Activated CD4-positive, alpha-beta T cell treated with anti-CD3 and anti-CD28 coated beads for 36 hours (primary cell): Measurements from ENCODE around the gene SYNGR1. TPM values are rescaled to one million over a fixed set of nuclear protein-coding genes. Genes with fewer than 3 reads are reported as not detected.

Source experiments
- ATAC-seq: fragments of 200-7000 bp; cut with Tn5 transposase; one replicate; pipeline ENCODE4 v1.10.0; 2021; ENCODE audit warnings: mild to moderate bottlenecking, moderate library complexity
- CTCF ChIA-PET: fragments of 350-600 bp; sonication (Branson Sonifier 250); formaldehyde crosslinking; loops from one replicate; lab custom pipeline; 2021; ENCODE audit warnings: antibody characterized with exemption; lab: Charles Lee
- POLR2A ChIA-PET: fragments of 350-600 bp; sonication (Branson Sonifier 250); formaldehyde crosslinking; loops from one replicate; lab custom pipeline; 2021; ENCODE audit warnings: antibody characterized with exemption, inconsistent platforms; lab: Charles Lee
- DNase-seq: peaks from one replicate; pipeline ENCODE4 v3.0.0-alpha.2; 2020
- H3K27ac Mint-ChIP-seq: one replicate; pipeline ENCODE4 v1.8.0; 2021; ENCODE audit warnings: mixed read lengths
- H3K27me3 Mint-ChIP-seq: one replicate; pipeline ENCODE4 v1.8.0; 2021; ENCODE audit warnings: mixed read lengths
- H3K36me3 Mint-ChIP-seq: one replicate; pipeline ENCODE4 v1.8.0; 2021; ENCODE audit warnings: low read depth, mixed read lengths
- H3K4me1 Mint-ChIP-seq: one replicate; pipeline ENCODE4 v1.8.0; 2021; ENCODE audit warnings: mixed read lengths
- H3K4me3 Mint-ChIP-seq: one replicate; pipeline ENCODE4 v1.8.0; 2021; ENCODE audit warnings: mild to moderate bottlenecking, moderate library complexity, mixed read lengths
- H3K9me3 Mint-ChIP-seq: one replicate; pipeline ENCODE4 v1.8.0; 2021; ENCODE audit warnings: low read depth, mixed read lengths
- intact Hi-C, 2 experiments: fragments of 100-400 bp; cut with DNase I in 1 of 2; cut with micrococcal nuclease in 1 of 2; formaldehyde crosslinking; loops; one replicate each; pipeline versions ENCODE4 v1.14.2 to v1.15.1; 2022 to 2024; cut with DNase I, micrococcal nuclease
- total RNA-seq, 2 experiments: library from RNA; stranded (reverse); gene quantifications; one replicate each; pipeline ENCODE4 v1.2.3, GENCODE V29; 2021

SYNGR1 gene
- total RNA-seq, 2 experiments from 2014 or later, result 0.58 to 0.89 TPM

DNA sequence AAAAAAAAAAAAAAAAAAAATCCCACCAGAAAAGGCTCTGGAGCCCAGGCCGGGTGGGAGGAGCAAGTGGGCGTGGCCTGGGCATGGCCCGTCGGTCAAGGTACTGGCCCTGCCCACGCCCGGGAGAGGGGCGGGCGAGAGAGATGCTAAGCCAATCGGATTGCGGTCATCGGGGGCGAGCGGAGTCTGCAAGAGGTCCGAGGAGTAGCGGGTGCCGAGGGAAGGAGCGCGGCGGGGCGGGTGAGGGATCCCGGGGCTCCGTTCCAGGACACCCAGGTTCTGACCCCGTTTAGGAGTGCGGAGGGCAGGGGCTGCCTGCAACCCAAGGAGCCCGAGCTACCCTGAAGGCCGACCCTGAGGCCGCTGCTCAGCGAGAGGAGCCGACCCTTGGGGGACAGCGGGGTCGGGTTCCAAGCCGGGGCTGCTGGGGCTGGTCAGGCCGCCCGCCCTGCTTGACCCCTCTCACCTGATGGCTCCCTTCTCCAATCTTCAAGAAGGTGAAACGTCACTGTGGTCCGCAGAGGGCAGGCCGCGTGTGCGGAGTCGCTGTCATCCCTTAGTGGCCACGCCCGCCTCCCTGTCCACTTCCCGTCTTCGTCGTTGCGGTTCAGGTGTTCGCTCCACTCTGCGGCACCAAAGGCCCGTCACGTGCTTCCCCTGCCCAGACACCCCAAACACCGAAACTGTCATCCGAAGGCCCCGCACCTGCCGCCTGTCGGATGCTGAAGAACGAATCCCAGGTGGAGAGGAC is 38.6 kb downstream of the SYNGR1 start:
- intact Hi-C loops, result loop anchor here in 1 of 2 experiments (1.0 kb wide), 2 partner anchors 11 to 69 kb away; partner anchors contain the start of genes RPL3 and TAB1
- ATAC-seq, result peak; percentile 95
- no peaks in the 10 kb centered on the region for H3K36me3 Mint-ChIP-seq
- ChIA-PET POLR2A (interaction anchor here (1.0 kb wide), 1 partner anchor 11 kb away, joined by 6 read pairs; the partner anchor contains the start of gene TAB1), CTCF (interaction anchor here (1.8 kb wide), 1 partner anchor 11 kb away, joined by 10 read pairs; the partner anchor contains the start of gene TAB1)
- peak overlapping the region; percentile 85 for H3K27ac Mint-ChIP-seq
- peaks cover 14% of the 10 kb centered on the region for H3K4me1 Mint-ChIP-seq
- peak overlapping the region; percentile 78 for H3K4me3 Mint-ChIP-seq
- H3K9me3 Mint-ChIP-seq, result no peaks in the 10 kb centered on the region
- peak; percentile 89 for DNase-seq
- H3K27me3 Mint-ChIP-seq, result no peaks in the 10 kb centered on the region

DNA sequence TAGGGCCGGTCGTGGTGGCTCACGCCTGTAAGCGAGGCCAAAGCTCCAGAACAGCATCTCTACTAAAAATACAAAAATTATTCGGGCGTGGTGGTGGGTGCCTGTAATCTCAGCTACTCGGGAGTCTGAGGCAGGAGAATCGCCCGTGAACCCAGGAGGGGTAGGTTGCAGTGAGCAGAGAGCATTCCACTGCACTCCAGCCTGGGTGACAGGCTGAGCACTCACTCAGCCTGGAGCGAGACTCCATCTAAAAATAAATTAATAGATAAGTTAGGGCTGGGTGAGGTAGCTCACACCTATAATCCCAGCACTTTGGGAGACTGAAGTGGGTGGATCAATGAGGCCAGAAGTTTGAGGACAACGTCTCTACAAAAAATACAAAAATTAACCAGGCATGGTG is 39.6 kb downstream of the SYNGR1 start:
- Mint-ChIP-seq H3K4me1 (peaks cover 14% of the 10 kb centered on the region), H3K27ac (peak overlapping the region; percentile 13), H3K27me3 (no peaks in the 10 kb centered on the region), H3K4me3 (peak overlapping the region; percentile 32), H3K9me3 (no peaks in the 10 kb centered on the region), H3K36me3 (no peaks in the 10 kb centered on the region)
- no peak for ATAC-seq
- ChIA-PET CTCF (interaction anchor here (1.8 kb wide), 1 partner anchor 10 kb away, joined by 10 read pairs; the partner anchor contains the start of gene TAB1), POLR2A (interaction anchor here (1.0 kb wide), 1 partner anchor 10 kb away, joined by 6 read pairs; the partner anchor contains the start of gene TAB1)
- intact Hi-C loops, result no loop called here
- DNase-seq, result no peak

- no peaks in the 10 kb centered on the region for H3K9me3 Mint-ChIP-seq
- no peaks in the 10 kb centered on the region for H3K27me3 Mint-ChIP-seq
- peaks cover 8% of the 10 kb centered on the region for H3K4me1 Mint-ChIP-seq
- ATAC-seq (no peak), DNase-seq (no peak)
- H3K4me3 Mint-ChIP-seq, result no peak overlapping the region
- CTCF ChIA-PET, result interaction anchor here (0.8 to 1.5 kb wide), 3 partner anchors 12 to 222 kb away, joined by 3 to 6 read pairs (median 3); no protein-coding TSS in a partner anchor
- POLR2A ChIA-PET, result interaction anchor here (0.6 kb wide), 1 partner anchor 86 kb away, joined by 4 read pairs; no protein-coding TSS in a partner anchor
- no peak overlapping the region for H3K27ac Mint-ChIP-seq
- no peaks in the 10 kb centered on the region for H3K36me3 Mint-ChIP-seq
- intact Hi-C loops, result no loop called here
Measured at GRCh38 chr22:39392341-39392948, 42.7 kb downstream of the SYNGR1 start.

GRCh38 chr22:39395936-39396796 is 46.4 kb downstream of the SYNGR1 start:
- POLR2A ChIA-PET, result interaction anchor here (0.6 kb wide), 1 partner anchor 120 kb away, joined by 6 read pairs; no protein-coding TSS in a partner anchor
- DNase-seq (no peak), ATAC-seq (no peak)
- Mint-ChIP-seq H3K36me3 (no peaks in the 10 kb centered on the region), H3K27ac (no peak overlapping the region), H3K27me3 (no peaks in the 10 kb centered on the region), H3K4me1 (peaks cover 9% of the 10 kb centered on the region), H3K9me3 (no peaks in the 10 kb centered on the region), H3K4me3 (no peak overlapping the region)
- intact Hi-C loops, result no loop called here
- CTCF ChIA-PET, result no interaction called here

GRCh38 chr22:39396797-39397195 is 47.0 kb downstream of the SYNGR1 start:
- Mint-ChIP-seq H3K9me3 (no peaks in the 10 kb centered on the region), H3K27ac (no peak overlapping the region), H3K4me3 (no peak overlapping the region), H3K27me3 (no peaks in the 10 kb centered on the region), H3K4me1 (peaks cover 14% of the 10 kb centered on the region), H3K36me3 (peaks cover 3% of the 10 kb centered on the region)
- CTCF ChIA-PET, result interaction anchor here (1.6 kb wide), 1 partner anchor 93 kb away, joined by 3 read pairs; no protein-coding TSS in a partner anchor
- no peak for ATAC-seq
- DNase-seq, result no peak
- intact Hi-C loops, result no loop called here
- POLR2A ChIA-PET, result interaction anchor here (0.6 kb wide), 1 partner anchor 78 kb away, joined by 3 read pairs; no protein-coding TSS in a partner anchor

- H3K36me3 Mint-ChIP-seq, result peaks cover 26% of the 10 kb centered on the region
- no peak overlapping the region for H3K27ac Mint-ChIP-seq
- peak overlapping the region; percentile 86 for H3K4me3 Mint-ChIP-seq
- no peaks in the 10 kb centered on the region for H3K27me3 Mint-ChIP-seq
- ATAC-seq (no peak), DNase-seq (no peak)
- intact Hi-C loops, result loop anchor here in 1 of 2 experiments (5.0 to 10.0 kb wide), 2 partner anchors 36 to 114 kb away; no protein-coding TSS in a partner anchor
- CTCF ChIA-PET, result interaction anchor here (0.7 to 0.9 kb wide), 3 partner anchors 9 to 175 kb away, joined by 3 read pairs; no protein-coding TSS in a partner anchor
- H3K9me3 Mint-ChIP-seq, result no peaks in the 10 kb centered on the region
- POLR2A ChIA-PET, result no interaction called here
- H3K4me1 Mint-ChIP-seq, result peaks cover 45% of the 10 kb centered on the region
Measured at GRCh38 chr22:39401301-39401631, 51.5 kb downstream of the SYNGR1 start.

- DNase-seq, result peak; percentile 74
- CTCF ChIA-PET, result interaction anchor here (0.6 to 1.2 kb wide), 3 partner anchors 13 to 709 kb away, joined by 3 to 4 read pairs (median 3); no protein-coding TSS in a partner anchor
- H3K36me3 Mint-ChIP-seq, result peaks cover 30% of the 10 kb centered on the region
- ATAC-seq, result peak; percentile 81
- POLR2A ChIA-PET, result interaction anchor here (0.5 to 0.9 kb wide), 2 partner anchors 14 to 1542 kb away, joined by 3 read pairs; no protein-coding TSS in a partner anchor
- intact Hi-C loops, result loop anchor here in 1 of 2 experiments (10.0 kb wide), 1 partner anchor 109 kb away; no protein-coding TSS in a partner anchor
- H3K4me1 Mint-ChIP-seq, result peaks cover 71% of the 10 kb centered on the region
- no peak overlapping the region for H3K27ac Mint-ChIP-seq
- H3K9me3 Mint-ChIP-seq, result no peaks in the 10 kb centered on the region
- peak overlapping the region; percentile 13 for H3K4me3 Mint-ChIP-seq
- H3K27me3 Mint-ChIP-seq, result no peaks in the 10 kb centered on the region
Measured at GRCh38 chr22:39405346-39406085, 55.7 kb downstream of the SYNGR1 start.

- Mint-ChIP-seq H3K4me3 (no peak overlapping the region), H3K36me3 (peaks cover 24% of the 10 kb centered on the region), H3K9me3 (no peaks in the 10 kb centered on the region), H3K27ac (no peak overlapping the region), H3K27me3 (no peaks in the 10 kb centered on the region), H3K4me1 (peaks cover 73% of the 10 kb centered on the region)
- DNase-seq, result no peak
- intact Hi-C loops, result loop anchor here in 1 of 2 experiments (10.0 kb wide), 1 partner anchor 107 kb away; no protein-coding TSS in a partner anchor
- ChIA-PET POLR2A (interaction anchor here (0.6 to 0.7 kb wide), 2 partner anchors 9 to 272 kb away, joined by 4 to 8 read pairs; no protein-coding TSS in a partner anchor), CTCF (interaction anchor here (0.6 to 1.0 kb wide), 2 partner anchors 9 to 121 kb away, joined by 4 to 5 read pairs; partner anchors contain the start of gene TAB1)
- ATAC-seq, result no peak
Measured at GRCh38 chr22:39408173-39408572, 58.4 kb downstream of the SYNGR1 start.

DNA sequence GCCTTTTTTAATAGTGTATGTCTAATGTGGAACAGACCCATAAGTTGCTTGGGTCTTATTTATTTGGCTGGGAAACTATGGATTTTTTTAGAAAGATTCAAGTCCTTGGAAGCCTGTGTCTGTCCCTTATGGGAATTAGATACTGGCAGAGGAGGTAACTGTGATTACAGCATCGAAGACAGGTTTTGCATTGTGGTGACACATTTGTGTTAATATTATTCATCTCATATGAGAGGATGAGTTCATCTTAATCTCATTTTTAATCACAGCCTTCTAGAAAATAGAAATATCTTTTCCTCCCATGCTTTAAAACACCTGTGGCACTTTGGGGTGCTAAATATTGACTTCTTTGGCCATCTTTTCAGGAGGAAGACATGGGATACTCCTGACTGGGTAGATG is 59.0 kb downstream of the SYNGR1 start:
- H3K27me3 Mint-ChIP-seq, result no peaks in the 10 kb centered on the region
- peaks cover 20% of the 10 kb centered on the region for H3K36me3 Mint-ChIP-seq
- ChIA-PET CTCF (interaction anchor here (1.0 kb wide), 1 partner anchor 9 kb away, joined by 5 read pairs; the partner anchor contains the start of gene TAB1), POLR2A (no interaction called here)
- H3K27ac Mint-ChIP-seq, result no peak overlapping the region
- H3K4me1 Mint-ChIP-seq, result peaks cover 77% of the 10 kb centered on the region
- intact Hi-C loops, result loop anchor here in 1 of 2 experiments (10.0 kb wide), 1 partner anchor 106 kb away; no protein-coding TSS in a partner anchor
- ATAC-seq (peak; percentile 27), DNase-seq (no peak)
- no peaks in the 10 kb centered on the region for H3K9me3 Mint-ChIP-seq
- H3K4me3 Mint-ChIP-seq, result no peak overlapping the region
